ENCODE data around the gene GPATCH2. TPM values are rescaled to one million over a fixed set of nuclear protein-coding genes. Genes with fewer than 3 reads are reported as not detected.
"Not testable (repeated sequence)": the region's sequence is repeated elsewhere in the genome, so short reads cannot be mapped to it uniquely, and the experiment has no call there.

Gene GPATCH2
- total RNA-seq, 1 donor from 2014 or later: 13.0 TPM

GRCh38 chr1:217534566-217534965 is 96.3 kb downstream of the GPATCH2 start:
- no peak for DNase-seq (ENCODE audit: low read depth)
- no peak for TF ChIP-seq CTCF (conservative IDR thresholded peaks at IDR 0.05; ENCODE audit: low read depth, low read length)
- no peak overlapping the region for H3K4me3 ChIP-seq (ENCODE audit: low read depth, low read length)

- no peak for DNase-seq (ENCODE audit: low read depth)
- no peak overlapping the region for H3K4me3 ChIP-seq (ENCODE audit: low read depth, low read length)
These were observed 102.6 kb downstream of the GPATCH2 start for GRCh38 chr1:217528271-217528670.

GRCh38 chr1:217527151-217527550 is 103.7 kb downstream of the GPATCH2 start:
- DNase-seq (ENCODE audit: low read depth): no peak
- no peak overlapping the region for H3K4me3 ChIP-seq (ENCODE audit: low read depth, low read length)
- no peak for TF ChIP-seq CTCF (conservative IDR thresholded peaks at IDR 0.05; ENCODE audit: low read depth, low read length)

More at GRCh38 chr1:217528271-217528670, 102.6 kb downstream of the GPATCH2 start:
- TF ChIP-seq CTCF (conservative IDR thresholded peaks at IDR 0.05; ENCODE audit: low read depth, low read length): no peak

- no peak overlapping the region for H3K4me3 ChIP-seq (ENCODE audit: low read depth, low read length)
- DNase-seq (ENCODE audit: low read depth): no peak
- TF ChIP-seq CTCF (conservative IDR thresholded peaks at IDR 0.05; ENCODE audit: low read depth, low read length): no peak
These were observed 104.3 kb downstream of the GPATCH2 start for GRCh38 chr1:217526636-217527035.

- no peak for TF ChIP-seq CTCF (conservative IDR thresholded peaks at IDR 0.05; ENCODE audit: low read depth, low read length)
- DNase-seq (ENCODE audit: low read depth): no peak
- H3K4me3 ChIP-seq (ENCODE audit: low read depth, low read length): no peak overlapping the region
These were observed 105.0 kb downstream of the GPATCH2 start for GRCh38 chr1:217525773-217526490.

- H3K4me3 ChIP-seq (ENCODE audit: low read depth, low read length): no peak overlapping the region
- TF ChIP-seq CTCF (conservative IDR thresholded peaks at IDR 0.05; ENCODE audit: low read depth, low read length): no peak
- no peak for DNase-seq (ENCODE audit: low read depth)
These were observed 105.9 kb downstream of the GPATCH2 start for GRCh38 chr1:217524787-217525520.

GRCh38 chr1:217523921-217524320 is 107.0 kb downstream of the GPATCH2 start:
- H3K4me3 ChIP-seq (ENCODE audit: low read depth, low read length); DNase-seq (ENCODE audit: low read depth): not testable (repeated sequence)
